Stimulated activated CD4-positive, alpha-beta T cell treated with anti-CD3 and anti-CD28 coated beads, Interleukin-1b, Interleukin-23, amount 100 ng/mL, for 4 hours (primary cell): Measurements from ENCODE around the gene RECQL.
"Not testable (repeated sequence)": the region's sequence is repeated elsewhere in the genome, so short reads cannot be mapped to it uniquely, and the experiment has no call there.

Source experiments
- DNase-seq, 2 donors: peaks; one replicate each; pipeline ENCODE4 v3.0.0-alpha.2; 2020; ENCODE audit warnings: low read depth in 2 of 2

RECQL gene

DNA sequence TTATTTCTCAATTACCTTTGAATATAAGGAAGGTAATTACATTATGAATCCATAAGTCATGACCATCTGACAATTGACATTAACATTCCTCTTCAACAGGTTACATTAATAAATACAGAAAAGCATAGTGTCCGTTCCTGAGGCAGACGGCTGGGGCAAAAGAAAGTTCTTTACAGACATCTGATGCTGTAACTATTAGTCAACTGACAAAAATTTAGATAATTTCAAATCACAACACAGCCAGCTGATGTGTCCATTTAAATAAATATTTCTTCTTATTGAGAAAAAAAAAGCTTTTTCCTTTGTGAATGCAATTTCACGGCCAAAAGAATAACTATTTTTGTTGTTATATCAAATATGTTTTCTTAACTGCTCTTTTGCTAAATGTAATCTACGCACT is 73.2 kb downstream of the RECQL start:
- DNase-seq = no peak

DNA sequence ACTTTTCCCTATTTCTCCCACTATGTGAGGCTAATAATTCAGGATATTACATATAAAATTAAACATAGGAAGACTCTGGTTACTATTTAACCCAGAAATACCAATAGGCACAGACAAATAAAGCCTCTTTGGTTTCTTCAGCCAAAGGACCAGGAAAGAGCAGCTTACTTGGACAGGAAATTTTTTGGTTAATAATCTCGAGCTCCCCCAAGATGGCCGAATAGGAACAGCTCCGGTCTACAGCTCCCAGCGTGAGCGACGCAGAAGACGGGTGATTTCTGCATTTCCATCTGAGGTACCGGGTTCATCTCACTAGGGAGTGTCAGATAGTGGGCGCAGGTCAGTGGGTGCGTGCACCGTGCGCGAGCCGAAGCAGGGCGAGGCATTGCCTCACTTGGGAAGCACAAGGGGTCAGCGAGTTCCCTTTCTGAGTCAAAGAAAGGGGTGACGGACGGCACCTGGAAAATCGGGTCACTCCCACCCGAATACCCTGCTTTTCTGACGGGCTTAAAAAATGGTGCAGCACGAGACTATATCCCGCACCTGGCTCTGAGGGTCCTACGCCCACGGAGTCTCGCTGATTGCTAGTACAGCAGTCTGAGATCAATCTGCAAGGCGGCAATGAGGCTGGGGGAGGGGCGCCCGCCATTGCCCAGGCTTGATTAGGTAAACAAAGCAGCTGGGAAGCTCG is 82.3 kb downstream of the RECQL start:
- not testable (repeated sequence) for DNase-seq
